HepG2 (cell line): ENCODE results near the gene CRNKL1. TPM values are rescaled to one million over a fixed set of nuclear protein-coding genes. Genes with fewer than 3 reads are reported as not detected.

Source experiments
- CAMTA2 ChIP-seq: sonication (generic); formaldehyde crosslinking; IDR thresholded peaks from 2 replicates; pipeline ENCODE4 v1.4.0; 2020; ENCODE audit warnings: mild to moderate bottlenecking, missing genetic modification reagents, borderline replicate concordance
- ETV6 ChIP-seq: sonication (generic); formaldehyde crosslinking; conservative IDR thresholded peaks from 2 replicates; pipeline ENCODE4 v1.4.0; 2020; ENCODE audit warnings: missing genetic modification reagents
- MATR3 ChIP-seq: sonication (generic); formaldehyde crosslinking; IDR thresholded peaks from 2 replicates; pipeline ENCODE4 v1.4.0; 2020; ENCODE audit warnings: missing genetic modification reagents
- MED8 ChIP-seq: sonication (generic); formaldehyde crosslinking; IDR thresholded peaks from 2 replicates; pipeline ENCODE4 v1.8.1; 2023; ENCODE audit warnings: mild to moderate bottlenecking, missing genetic modification reagents; ENCODE audit not compliant: insufficient replicate concordance
- SNAPC2 ChIP-seq: sonication (generic); formaldehyde crosslinking; IDR thresholded peaks from 2 replicates; pipeline ENCODE4 v1.8.1; 2022; ENCODE audit warnings: mild to moderate bottlenecking, missing genetic modification reagents
- TAF1 ChIP-seq: sonication (generic); formaldehyde crosslinking; IDR thresholded peaks from 2 replicates; pipeline ENCODE4 v1.4.0; 2020; ENCODE audit warnings: missing genetic modification reagents
- TBX3 ChIP-seq: fragments of 450-650 bp; IDR thresholded peaks from 2 replicates; pipeline ENCODE4 v1.6.1; 2017; ENCODE audit warnings: antibody characterized with exemption, mild to moderate bottlenecking, inconsistent platforms, borderline replicate concordance
- TCF12 ChIP-seq, 2 experiments: fragments of 450-650 bp in 1 of 2; sonication (generic) in 1 of 2; formaldehyde crosslinking in 1 of 2; IDR thresholded peaks; 2 replicates each; pipeline versions ENCODE4 v1.6.1 to v1.8.0; 2017 to 2022; ENCODE audit warnings: antibody characterized with exemption in 1 of 2, mild to moderate bottlenecking in 1 of 2, missing genetic modification reagents in 1 of 2, moderate library complexity in 1 of 2
- THYN1 ChIP-seq: sonication (generic); formaldehyde crosslinking; IDR thresholded peaks from 2 replicates; pipeline ENCODE4 v1.8.1; 2023; ENCODE audit warnings: low read depth, mild to moderate bottlenecking, moderate library complexity, missing genetic modification reagents, borderline replicate concordance
- ZNF24 ChIP-seq: fragments of 450-650 bp; IDR thresholded peaks from 2 replicates; pipeline ENCODE4 v1.6.1; 2017; ENCODE audit warnings: antibody characterized with exemption, mild to moderate bottlenecking
- ZNF256 ChIP-seq: sonication (generic); formaldehyde crosslinking; conservative IDR thresholded peaks from 2 replicates; pipeline ENCODE4 v1.4.0; 2020; ENCODE audit warnings: missing genetic modification reagents
- polyA plus RNA-seq, 8 experiments: library from polyadenylated mRNA; depleted of rRNA in 3 of 8; stranded (reverse) in 7 of 8; unstranded in 1 of 8; fragments of >200 nt; fragmentation: Illumina TruSeq in 4 of 8; extraction: Trizol in 4 of 8; gene quantifications; 2 replicates each; pipeline versions ENCODE4 v1.2.1 to v1.2.3, GENCODE V29; 2011 to 2016; ENCODE audit warnings: low read depth in 4 of 8, missing spikeins in 1 of 8, mixed read lengths in 1 of 8; ENCODE audit not compliant: insufficient read depth in 1 of 8
- total RNA-seq, 5 experiments: library from RNA; depleted of rRNA; stranded (reverse); fragments of >200 nt; fragmentation: Illumina TruSeq; extraction: Trizol; gene quantifications; 2 replicates each; pipeline ENCODE4 v1.2.3, GENCODE V29; 2016; ENCODE audit warnings: low read depth in 1 of 5
- TF ChIP-seq, protein P1 (sequence below): sonication (generic); formaldehyde crosslinking; IDR thresholded peaks from 2 replicates; pipeline ENCODE4 v1.4.0; 2020; ENCODE audit warnings: missing genetic modification reagents, borderline replicate concordance
- TF ChIP-seq, protein P2 (sequence below): sonication (generic); formaldehyde crosslinking; IDR thresholded peaks from 2 replicates; pipeline ENCODE4 v1.5.0; 2020; ENCODE audit warnings: mild to moderate bottlenecking, missing genetic modification reagents, borderline replicate concordance
- TF ChIP-seq, protein P3 (sequence below), 2 experiments: sonication (generic) in 1 of 2; formaldehyde crosslinking in 1 of 2; IDR thresholded peaks; 2 replicates each; pipeline versions ENCODE4 v1.4.0 to v1.6.1; 2016 to 2020; ENCODE audit warnings: borderline replicate concordance in 1 of 2, low read depth in 1 of 2, mild to moderate bottlenecking in 1 of 2, missing genetic modification reagents in 1 of 2
- TF ChIP-seq, protein P4 (sequence below): sonication (generic); formaldehyde crosslinking; IDR thresholded peaks from 2 replicates; pipeline ENCODE4 v1.5.1; 2020; ENCODE audit warnings: mild to moderate bottlenecking, missing genetic modification reagents
- TF ChIP-seq, protein P5 (sequence below): sonication (generic); formaldehyde crosslinking; IDR thresholded peaks from 2 replicates; pipeline ENCODE4 v1.8.0; 2022; ENCODE audit warnings: mild to moderate bottlenecking, missing genetic modification reagents, borderline replicate concordance

Gene CRNKL1
- total and polyA plus RNA-seq, 2 of the 13 experiments (the other 11 are each of a cell fraction or from before 2014, with no cell fraction given) = 12.3 to 64.5 TPM

DNA sequence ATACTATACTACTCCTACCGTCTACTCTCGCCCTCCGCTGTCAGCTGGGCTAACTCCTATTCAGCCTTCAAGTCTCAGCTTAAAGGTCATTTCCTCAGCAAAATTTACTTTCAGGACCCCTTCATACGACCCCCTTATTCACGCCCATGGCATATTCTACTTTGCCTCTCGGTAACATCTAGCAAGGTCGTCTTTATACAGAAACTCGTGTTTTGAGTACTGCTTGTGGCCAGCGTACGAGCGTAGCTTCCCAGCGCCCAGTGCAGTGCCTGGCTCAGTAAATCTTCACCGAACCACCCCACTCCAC, 546 bp downstream of the CRNKL1 start (continued):
- TF ChIP-seq, protein P1, sequence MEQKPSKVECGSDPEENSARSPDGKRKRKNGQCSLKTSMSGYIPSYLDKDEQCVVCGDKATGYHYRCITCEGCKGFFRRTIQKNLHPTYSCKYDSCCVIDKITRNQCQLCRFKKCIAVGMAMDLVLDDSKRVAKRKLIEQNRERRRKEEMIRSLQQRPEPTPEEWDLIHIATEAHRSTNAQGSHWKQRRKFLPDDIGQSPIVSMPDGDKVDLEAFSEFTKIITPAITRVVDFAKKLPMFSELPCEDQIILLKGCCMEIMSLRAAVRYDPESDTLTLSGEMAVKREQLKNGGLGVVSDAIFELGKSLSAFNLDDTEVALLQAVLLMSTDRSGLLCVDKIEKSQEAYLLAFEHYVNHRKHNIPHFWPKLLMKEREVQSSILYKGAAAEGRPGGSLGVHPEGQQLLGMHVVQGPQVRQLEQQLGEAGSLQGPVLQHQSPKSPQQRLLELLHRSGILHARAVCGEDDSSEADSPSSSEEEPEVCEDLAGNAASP (CRISPR knock-in tag) = no peak
- TF ChIP-seq TCF12 (IDR thresholded peaks at IDR 0.05) (no peak), TCF12 (CRISPR knock-in tag; IDR thresholded peaks at IDR 0.05) (0 out of 2 replicates have a peak, but pooled peaks have one; percentile 50), ZNF24 (no peak), TBX3 (no peak), CAMTA2 (CRISPR knock-in tag) (0 out of 2 replicates have a peak, but pooled peaks have one; percentile 73), ZNF256 (CRISPR knock-in tag) (no peak), TAF1 (CRISPR knock-in tag) (no peak), THYN1 (CRISPR knock-in tag) (peak; percentile 73; the same call in 1 of the 2 replicates), SNAPC2 (CRISPR knock-in tag) (0 out of 2 replicates have a peak, but pooled peaks have one; percentile 52), MATR3 (CRISPR knock-in tag) (no peak), ETV6 (CRISPR knock-in tag) (no peak), MED8 (CRISPR knock-in tag) (peak; percentile 29)
- TF ChIP-seq, protein P2, sequence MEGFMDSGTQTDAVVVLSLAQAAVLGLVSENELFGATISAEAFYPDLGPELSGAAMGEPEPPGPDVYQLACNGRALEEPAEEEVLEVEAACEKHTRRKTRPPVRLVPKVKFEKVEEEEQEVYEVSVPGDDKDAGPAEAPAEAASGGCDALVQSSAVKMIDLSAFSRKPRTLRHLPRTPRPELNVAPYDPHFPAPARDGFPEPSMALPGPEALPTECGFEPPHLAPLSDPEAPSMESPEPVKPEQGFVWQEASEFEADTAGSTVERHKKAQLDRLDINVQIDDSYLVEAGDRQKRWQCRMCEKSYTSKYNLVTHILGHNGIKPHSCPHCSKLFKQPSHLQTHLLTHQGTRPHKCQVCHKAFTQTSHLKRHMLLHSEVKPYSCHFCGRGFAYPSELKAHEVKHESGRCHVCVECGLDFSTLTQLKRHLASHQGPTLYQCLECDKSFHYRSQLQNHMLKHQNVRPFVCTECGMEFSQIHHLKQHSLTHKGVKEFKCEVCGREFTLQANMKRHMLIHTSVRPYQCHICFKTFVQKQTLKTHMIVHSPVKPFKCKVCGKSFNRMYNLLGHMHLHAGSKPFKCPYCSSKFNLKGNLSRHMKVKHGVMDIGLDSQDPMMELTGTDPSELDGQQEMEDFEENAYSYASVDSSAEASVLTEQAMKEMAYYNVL (CRISPR knock-in tag) = 0 out of 2 replicates have a peak, but pooled peaks have one; percentile 84
- TF ChIP-seq, protein P3, sequence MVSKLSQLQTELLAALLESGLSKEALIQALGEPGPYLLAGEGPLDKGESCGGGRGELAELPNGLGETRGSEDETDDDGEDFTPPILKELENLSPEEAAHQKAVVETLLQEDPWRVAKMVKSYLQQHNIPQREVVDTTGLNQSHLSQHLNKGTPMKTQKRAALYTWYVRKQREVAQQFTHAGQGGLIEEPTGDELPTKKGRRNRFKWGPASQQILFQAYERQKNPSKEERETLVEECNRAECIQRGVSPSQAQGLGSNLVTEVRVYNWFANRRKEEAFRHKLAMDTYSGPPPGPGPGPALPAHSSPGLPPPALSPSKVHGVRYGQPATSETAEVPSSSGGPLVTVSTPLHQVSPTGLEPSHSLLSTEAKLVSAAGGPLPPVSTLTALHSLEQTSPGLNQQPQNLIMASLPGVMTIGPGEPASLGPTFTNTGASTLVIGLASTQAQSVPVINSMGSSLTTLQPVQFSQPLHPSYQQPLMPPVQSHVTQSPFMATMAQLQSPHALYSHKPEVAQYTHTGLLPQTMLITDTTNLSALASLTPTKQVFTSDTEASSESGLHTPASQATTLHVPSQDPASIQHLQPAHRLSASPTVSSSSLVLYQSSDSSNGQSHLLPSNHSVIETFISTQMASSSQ (IDR thresholded peaks at IDR 0.05; ENCODE audit: low read depth) = no peak
- TF ChIP-seq, protein P3 (CRISPR knock-in tag; IDR thresholded peaks at IDR 0.05; ENCODE audit: borderline replicate concordance) = no peak
- TF ChIP-seq, protein P4, sequence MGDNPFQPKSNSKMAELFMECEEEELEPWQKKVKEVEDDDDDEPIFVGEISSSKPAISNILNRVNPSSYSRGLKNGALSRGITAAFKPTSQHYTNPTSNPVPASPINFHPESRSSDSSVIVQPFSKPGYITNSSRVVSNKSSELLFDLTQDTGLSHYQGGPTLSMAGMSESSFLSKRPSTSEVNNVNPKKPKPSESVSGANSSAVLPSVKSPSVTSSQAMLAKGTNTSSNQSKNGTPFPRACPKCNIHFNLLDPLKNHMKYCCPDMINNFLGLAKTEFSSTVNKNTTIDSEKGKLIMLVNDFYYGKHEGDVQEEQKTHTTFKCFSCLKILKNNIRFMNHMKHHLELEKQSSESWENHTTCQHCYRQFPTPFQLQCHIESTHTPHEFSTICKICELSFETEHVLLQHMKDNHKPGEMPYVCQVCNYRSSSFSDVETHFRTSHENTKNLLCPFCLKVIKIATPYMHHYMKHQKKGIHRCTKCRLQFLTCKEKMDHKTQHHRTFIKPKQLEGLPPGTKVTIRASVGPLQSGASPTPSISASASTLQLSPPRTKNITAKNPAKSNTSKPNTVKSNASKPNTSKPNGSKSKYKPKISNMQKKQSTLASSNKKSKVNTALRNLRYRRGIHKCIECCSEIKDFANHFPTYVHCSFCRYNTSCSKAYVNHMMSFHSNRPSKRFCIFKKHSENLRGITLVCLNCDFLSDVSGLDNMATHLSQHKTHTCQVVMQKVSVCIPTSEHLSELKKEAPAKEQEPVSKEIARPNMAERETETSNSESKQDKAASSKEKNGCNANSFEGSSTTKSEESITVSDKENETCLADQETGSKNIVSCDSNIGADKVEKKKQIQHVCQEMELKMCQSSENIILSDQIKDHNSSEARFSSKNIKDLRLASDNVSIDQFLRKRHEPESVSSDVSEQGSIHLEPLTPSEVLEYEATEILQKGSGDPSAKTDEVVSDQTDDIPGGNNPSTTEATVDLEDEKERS (CRISPR knock-in tag) = no peak
- TF ChIP-seq, protein P5, sequence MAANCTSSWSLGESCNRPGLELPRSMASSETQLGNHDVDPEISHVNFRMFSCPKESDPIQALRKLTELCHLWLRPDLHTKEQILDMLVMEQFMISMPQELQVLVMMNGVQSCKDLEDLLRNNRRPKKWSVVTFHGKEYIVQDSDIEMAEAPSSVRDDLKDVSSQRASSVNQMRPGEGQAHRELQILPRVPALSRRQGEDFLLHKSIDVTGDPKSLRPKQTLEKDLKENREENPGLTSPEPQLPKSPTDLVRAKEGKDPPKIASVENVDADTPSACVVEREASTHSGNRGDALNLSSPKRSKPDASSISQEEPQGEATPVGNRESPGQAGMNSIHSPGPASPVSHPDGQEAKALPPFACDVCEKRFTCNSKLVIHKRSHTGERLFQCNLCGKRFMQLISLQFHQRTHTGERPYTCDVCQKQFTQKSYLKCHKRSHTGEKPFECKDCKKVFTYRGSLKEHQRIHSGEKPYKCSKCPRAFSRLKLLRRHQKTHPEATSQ (CRISPR knock-in tag) = 0 out of 2 replicates have a peak, but pooled peaks have one; percentile 85
